Kidney glomerular epithelial cell (primary cell): ENCODE data around the gene KRTAP5-1.
"Not testable (repeated sequence)": the region's sequence is repeated elsewhere in the genome, so short reads cannot be mapped to it uniquely, and the experiment has no call there.

Experiments used
- DNase-seq: peaks from one replicate; lab custom pipeline; 2025; lab: John Stamatoyannopoulos, UW

Gene KRTAP5-1, protein sequence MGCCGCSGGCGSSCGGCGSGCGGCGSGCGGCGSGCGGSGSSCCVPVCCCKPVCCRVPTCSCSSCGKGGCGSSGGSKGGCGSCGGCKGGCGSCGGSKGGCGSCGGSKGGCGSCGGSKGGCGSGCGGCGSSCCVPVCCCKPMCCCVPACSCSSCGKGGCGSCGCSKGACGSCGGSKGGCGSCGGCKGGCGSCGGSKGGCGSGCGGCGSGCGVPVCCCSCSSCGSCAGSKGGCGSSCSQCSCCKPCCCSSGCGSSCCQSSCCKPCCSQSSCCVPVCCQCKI

DNA sequence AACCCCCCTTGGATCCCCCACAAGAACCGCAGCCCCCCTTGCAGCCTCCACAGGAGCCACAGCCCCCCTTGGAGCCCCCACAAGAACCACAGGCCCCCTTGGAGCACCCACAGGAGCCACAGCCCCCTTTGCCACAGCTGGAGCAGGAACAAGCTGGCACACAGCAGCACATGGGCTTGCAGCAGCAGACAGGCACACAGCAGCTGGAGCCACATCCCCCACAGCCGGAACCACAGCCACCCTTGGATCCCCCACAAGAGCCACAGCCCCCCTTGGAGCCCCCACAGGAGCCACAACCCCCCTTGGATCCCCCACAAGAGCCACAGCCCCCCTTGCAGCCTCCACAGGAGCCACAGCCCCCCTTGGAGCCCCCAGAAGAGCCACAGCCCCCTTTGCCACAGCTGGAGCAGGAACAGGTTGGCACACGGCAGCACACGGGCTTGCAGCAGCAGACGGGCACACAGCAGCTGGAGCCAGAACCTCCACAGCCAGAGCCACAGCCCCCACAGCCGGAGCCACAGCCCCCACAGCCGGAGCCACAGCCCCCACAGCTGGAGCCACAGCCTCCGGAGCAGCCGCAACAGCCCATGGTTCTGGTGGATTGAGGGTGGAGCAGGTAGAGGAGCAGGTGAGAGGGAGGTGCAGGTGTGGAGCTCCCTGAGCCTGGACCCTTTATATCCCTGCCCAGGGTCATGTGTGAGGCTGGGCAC is at the start of gene KRTAP5-1:
Gene KRTAP5-1, minus strand, starts transcription at position 623 of the 710 bp plus-strand sequence. Its CDS starts 34 bp downstream, at position 589.
- not testable (repeated sequence) for DNase-seq

DNA sequence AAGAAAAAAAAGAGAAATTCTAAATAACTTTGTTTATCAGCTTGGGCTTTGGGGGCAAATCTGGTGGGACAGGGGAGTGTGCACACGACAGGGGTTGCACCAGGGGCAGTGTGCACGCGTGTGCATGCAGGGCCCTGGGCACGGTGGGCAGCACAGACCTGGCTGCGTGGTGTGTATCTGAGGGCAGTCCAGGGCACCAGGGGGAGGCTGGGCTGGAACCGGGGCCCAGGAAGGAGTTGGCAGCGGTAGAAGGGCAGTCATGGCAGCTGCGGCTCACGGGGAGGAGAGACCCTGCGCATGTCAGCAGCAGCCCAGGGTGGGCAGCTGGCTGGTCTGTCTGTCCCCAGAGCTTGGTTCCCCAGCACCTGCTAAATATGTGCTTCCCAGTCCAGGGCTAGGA is 48.8 kb upstream of the KRTAP5-1 start:
- DNase-seq: no peak

DNA sequence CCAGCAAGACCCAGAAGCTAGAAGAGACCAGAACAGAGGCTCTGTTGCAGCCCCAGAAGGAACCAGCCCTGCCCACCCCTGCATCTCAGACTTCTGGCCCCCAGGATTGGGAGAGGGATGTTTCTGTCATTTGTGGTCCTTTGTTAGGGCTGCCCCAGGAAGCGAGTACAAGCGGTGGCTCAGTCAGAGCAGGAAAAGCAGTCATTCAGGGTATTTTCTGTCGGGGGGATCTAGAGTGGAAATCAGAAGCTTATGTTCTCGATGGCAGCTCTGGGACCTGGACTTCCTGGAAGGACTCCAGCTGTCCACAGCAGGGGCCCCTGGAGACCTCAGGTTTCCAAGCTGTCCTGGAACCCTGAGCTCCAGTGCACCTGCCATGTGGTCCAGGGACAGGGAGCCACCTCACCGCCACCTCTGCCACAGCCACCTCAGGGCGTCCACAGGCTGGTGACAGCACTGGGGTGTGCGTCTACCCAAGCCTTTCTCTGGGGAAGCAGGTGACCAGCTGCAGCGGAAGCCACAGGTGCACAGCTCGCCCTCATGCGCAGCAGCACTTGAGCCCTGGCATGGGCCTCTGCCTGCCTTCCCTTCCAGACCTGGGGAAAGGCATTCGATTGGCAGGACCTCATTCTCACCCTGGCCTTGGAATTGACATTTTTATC is 47.1 kb upstream of the KRTAP5-1 start:
- no peak for DNase-seq

DNA sequence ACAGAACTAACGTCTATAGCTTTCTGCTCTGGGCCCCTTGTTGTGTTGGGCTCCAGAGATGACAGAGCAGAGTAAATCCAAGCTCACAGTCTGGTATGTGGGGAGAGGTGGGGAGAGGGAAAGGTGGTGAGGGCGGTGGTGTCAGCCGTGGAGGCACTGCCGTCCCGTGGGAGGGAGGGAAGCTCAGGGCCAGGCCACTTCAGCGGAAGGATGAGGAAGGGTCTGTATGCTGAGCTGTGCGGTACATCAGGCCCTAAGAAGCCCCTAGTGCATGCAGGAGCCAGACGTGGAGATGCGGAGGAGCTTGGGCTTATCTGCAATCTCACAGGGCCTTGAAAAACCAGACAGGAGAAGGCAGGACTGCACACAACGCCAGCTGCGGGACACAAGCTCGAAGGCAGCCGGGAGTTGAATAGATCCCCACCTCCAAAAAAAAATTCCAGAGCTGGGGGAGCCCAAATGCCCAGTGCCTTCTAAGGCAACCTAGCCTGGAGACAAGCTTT is 46.0 kb upstream of the KRTAP5-1 start:
- DNase-seq: no peak

DNA sequence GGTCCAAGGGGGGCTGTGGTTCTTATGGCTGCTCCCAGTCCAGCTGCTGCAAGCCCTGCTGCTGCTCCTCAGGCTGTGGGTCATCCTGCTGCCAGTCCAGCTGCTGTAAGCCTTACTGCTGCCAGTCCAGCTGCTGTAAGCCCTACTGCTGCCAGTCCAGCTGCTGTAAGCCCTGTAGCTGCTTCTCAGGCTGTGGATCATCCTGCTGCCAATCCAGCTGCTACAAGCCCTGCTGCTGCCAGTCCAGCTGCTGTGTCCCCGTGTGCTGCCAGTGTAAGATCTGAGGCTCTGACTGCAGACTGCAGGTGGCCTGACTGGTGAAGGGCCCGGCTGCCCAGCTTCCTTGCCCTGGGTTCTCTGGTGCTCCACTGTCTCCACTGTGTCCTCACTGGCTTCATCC is 45.2 kb upstream of the KRTAP5-1 start:
- no peak for DNase-seq

DNA sequence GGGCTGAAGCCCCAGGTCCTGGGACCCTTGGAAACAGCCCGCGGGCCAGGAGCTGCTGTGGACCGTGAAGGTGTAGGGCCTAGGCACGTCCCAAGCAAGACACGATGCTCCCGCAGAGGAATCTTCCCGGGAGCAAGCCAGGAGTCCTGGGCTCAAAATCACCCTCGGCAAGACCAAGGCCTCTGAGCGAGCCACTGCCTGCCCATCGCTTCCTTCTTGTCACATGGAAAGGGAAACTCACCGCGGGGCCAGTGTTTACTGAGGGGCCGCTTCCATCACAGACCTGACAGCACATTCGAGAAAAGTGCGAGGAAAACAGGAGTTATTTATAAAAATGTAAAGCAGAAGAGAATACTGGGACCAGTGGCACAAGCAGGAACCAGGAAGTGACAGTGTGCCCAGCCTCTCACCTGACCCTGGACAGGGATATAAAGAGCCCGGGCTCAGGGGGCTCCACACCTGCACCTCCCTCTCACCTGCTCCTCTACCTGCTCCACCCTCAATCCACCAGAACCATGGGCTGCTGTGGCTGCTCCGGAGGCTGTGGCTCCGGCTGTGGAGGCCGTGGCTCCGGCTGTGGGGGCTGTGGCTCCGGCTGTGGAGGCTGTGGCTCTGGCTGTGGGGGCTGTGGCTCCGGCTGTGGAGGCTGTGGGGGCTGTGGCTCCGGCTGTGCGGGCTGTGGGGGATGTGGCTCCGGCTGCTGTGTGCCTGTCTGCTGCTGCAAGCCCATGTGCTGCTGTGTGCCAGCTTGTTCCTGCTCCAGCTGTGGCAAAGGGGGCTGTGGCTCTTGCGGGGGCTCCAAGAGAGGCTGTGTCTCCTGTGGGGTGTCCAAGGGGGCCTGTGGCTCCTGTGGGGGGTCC is 44.5 kb upstream of the KRTAP5-1 start, which contains the start of gene KRTAP5-5:
Gene KRTAP5-5, plus strand, starts transcription at position 450 of the 860 bp plus-strand sequence. Its CDS starts 66 bp downstream, at position 516.
- DNase-seq: no peak

DNA sequence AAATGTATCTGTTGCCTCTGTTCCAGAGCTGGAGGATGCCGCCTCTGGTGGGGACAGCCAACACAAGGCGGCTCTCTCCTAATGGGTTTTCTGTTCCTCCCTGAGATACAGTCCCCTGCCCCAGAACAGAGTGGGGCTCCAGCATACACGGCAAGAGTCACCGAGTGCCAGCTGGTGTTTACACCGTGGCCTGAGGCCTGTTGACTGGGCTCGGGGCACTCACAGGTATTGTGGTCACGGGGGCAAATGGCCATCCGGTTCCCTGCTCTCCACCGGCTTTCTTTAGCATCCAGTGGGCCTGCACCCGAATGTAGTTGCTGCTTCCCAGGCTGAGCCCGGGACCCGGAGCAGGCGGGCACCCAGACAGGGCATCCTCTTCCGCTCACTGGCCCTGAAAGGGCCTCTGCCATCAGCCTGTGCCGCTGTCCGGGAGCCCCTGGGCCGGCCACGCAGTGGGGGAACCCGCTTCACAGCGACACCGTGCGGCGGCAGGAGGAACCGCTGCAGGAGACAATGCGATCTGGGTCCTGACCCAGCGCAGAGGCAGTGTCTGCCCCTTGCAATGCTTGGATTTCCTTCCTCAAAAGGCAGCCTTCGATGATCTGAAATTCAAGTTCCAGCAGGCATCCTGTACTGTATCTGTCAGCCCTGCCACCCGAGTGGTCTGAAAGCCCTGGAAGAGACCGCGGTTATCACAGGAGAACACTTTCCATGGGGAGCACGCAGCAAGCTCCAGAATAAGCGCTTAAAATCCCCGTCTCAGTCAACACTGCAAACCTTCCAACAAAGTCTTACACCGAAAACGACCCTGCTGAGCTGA is 43.6 kb upstream of the KRTAP5-1 start:
- no peak for DNase-seq

DNA sequence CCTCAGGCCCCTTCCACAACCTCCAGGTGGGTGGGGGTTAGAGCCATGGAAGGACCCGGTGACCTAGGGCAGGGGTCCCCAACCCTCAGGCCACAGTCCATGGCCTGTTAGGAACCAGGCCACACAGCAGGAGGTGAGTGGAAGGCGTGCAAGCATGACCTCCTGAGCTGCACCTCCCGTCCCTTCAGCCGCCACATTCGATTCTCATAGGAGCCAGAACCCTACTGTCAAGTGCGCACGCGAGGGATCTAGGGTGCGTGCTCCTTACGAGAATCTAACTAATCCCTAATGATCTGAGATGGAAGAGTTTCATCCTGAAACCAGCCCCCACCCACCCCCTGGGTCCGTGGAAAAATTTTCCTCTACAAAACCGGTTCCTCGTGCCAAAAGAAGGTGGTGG is 40.5 kb upstream of the KRTAP5-1 start:
- no peak for DNase-seq

DNA sequence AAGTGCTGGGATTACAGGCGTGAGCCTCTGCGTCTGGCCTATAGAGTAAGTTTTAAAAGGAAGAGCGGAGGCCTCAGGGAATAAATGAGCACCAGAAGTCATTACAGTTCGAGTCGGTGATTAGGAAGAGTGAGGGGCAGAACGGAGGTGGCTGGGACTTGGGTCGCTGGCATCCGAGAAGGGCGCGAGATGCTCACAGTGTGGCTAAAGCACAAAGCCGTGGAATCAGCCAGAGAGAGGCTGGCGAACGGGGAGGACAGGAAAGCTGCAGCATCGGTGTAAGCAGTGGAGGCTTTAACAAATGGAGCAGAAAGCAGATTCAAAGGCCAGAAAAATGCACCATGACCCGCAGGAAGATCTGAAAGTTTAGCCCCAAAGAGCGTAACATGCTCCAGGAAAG is 39.5 kb upstream of the KRTAP5-1 start:
- DNase-seq: no peak

DNA sequence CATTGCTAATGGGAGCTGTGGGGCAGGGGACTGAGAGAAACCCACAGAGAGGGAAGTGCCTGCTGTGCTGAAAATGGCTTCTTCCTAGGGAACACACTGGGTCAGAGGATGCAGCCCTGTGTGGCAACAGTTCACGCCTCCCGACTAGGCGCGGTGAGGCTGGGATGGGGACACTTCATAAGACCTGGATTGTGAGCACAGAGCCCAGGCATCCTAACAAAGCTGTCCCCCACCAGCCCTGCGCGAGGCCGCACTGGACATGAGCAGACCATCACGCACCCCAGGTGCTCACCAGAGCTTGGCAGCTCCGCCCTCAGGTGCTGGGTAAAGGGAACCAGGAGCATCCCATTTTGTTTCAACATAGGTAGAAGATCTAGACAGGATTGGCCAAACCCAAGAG is 38.6 kb upstream of the KRTAP5-1 start:
- no peak for DNase-seq

DNA sequence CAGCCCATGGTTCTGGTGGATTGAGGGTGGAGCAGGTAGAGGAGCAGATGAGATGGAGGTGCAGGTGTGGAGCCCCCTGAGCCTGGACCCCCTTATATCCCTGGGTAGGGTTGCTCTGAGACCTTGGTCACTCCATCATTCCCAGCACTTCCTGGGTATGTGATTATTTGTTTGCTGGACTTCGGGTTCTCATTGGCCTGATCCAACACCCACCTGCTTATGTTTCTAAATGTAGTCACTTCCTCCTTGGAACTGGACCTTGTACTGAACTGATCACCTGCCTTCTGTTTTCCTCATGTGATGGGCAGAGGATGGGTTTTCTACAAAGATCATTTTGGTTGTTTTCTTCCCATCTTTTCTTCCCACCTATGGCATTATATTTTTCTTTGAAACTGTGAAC is 37.0 kb upstream of the KRTAP5-1 start, which contains the start of gene KRTAP5-4:
Gene KRTAP5-4, minus strand, starts transcription at position 53 of the 400 bp plus-strand sequence. Its CDS starts 45 bp downstream, at position 8.
- DNase-seq: no peak

DNA sequence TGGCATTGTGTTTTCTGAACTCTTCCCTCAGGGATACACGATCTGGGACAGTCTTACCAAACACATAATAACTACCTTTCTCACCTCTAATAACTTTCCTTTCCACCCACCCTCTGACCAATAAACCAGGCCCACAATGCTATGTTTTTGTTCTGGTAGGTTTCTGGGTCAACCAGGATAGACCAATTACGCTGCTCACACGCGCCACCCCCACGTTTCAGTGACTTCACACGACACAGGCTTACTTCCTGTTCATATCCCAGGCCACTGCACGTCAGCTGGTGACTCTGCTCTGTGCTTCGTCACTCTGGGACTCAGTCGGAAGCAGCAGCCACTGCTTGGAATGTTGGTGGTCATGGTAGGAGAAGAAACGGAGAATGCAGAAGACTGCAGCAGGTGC is 34.4 kb upstream of the KRTAP5-1 start:
- no peak for DNase-seq

DNA sequence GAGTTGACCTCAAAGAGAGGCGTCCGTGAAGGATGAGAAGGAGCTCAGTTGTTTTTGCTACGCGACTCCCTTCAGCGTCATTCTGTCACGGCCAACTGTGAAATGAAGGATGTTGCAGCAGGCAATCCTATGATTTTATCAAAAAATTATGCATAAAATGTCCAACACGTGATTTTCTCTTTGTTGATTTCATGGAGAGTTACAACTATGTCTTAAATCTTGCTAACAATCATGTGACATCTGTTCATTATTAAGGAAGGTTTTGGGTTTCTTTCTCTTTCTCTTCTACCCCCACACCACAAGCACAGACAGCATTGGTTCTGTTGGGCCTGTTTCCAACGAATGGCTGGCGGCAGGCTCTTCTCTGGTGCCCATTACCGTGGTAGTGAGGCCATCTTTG is 33.1 kb upstream of the KRTAP5-1 start:
- DNase-seq: no peak

DNA sequence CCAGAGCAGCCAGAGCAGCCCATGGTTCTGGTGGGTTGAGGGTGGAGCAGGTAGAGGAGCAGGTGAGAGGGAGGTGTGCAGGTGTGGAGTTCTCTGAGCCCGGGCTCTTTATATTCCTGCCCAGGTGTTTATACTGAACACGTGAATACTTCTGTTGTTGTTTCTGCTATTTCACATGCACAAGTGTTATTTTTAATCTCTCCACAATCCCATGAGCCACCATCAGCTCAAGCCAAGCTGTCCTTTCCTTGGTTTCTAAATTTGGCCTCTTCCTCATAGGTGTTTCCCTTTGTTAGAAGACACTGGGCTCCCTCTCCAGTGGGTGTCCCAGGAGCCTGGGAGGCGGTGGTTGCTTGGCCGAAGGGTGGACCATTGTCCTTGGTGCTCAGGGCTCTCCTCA is 23.3 kb upstream of the KRTAP5-1 start, which contains the start of gene KRTAP5-3:
Gene KRTAP5-3, minus strand, starts transcription at position 101 of the 400 bp plus-strand sequence. Its CDS starts 78 bp downstream, at position 23.
- DNase-seq: no peak

DNA sequence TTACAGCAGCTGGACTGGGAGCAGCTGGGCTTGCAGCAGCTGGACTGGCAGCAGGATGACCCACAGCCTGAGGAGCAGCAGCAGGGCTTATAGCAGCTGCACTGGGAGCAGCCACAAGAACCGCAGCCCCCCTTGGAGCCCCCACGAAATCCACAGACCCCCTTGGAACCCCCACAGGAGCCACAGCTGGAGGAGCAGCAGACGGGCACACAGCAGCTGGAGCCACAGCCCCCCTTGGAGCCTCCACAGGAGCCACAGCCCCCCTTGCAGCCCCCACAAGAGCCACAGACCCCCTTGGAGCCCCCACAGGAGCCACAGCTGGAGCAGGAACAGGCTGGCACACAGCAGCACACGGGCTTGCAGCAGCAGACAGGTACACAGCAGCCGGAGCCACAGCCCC is 22.8 kb upstream of the KRTAP5-1 start:
- DNase-seq: not testable (repeated sequence)

DNA sequence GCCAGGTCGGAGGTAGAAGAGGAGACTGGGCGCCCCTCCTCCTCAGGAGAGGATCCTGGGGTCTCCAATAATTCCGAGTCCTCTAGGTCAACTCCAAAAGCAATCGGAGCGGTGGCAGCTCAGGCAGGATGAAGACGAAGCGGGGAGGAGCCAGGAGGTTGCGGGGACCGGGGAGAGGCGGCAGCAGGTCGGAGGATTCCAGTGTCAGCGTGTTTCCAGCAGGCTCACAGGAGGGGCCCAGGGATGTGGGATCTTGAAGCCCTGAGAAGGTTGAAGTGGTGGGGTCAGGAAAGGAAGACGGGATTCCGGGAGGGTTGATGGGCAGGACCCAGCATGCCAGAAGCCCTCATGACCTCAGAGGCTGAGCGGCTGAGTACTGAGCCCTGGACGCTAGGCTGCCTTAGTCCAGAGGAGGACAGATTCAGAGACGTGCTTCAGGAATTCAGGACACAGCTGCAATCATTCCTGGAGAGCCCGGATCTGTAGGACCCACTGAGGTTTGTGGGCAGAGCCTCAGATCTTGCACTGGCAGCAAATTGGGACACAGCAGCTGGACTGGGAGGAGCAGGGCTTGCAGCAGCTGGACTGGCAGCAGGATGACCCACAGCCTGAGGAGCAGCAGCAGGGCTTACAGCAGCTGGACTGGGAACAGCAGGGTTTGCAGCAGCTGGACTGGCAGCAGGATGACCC is 22.2 kb upstream of the KRTAP5-1 start:
- DNase-seq: not testable (repeated sequence)

DNA sequence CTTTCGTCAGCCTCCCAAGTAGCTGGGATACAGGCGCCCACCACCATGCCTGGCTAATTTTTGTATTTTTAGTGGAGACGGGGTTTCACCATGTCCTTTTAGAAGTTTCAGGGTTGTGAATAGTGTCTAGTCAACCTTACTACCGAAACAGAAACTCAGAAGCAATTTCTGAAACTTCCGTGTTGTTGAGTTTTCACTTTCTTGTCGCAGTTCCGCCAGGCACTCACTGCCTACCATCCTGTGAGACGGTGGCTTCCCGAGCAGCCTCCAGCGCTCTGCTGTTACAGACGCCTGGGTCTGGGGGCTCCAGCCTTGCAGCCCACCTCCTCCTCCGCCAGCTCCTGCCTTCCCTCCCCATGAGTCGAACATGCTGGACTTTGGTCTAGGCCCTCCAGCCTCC is 20.8 kb upstream of the KRTAP5-1 start:
- not testable (repeated sequence) for DNase-seq

DNA sequence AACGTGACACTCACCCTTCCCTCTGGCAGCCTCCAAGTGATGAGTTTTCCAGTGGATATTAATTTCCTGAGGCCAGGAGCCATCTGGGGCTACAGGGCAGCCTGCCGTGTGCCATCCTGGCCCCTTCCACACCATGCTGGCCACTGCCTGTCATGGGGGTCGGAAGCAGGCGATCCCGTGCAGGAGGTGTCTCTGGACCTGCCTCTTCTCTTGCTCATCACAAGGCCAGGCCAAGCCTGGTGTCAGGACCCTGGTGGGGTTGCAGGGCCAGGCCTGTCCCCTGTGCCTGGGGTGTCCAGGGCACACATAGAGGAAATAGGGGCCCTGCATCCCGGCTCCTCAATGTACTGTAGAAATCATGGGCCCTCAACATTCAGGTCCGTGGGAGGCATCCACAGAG is 19.6 kb upstream of the KRTAP5-1 start:
- DNase-seq: no peak

DNA sequence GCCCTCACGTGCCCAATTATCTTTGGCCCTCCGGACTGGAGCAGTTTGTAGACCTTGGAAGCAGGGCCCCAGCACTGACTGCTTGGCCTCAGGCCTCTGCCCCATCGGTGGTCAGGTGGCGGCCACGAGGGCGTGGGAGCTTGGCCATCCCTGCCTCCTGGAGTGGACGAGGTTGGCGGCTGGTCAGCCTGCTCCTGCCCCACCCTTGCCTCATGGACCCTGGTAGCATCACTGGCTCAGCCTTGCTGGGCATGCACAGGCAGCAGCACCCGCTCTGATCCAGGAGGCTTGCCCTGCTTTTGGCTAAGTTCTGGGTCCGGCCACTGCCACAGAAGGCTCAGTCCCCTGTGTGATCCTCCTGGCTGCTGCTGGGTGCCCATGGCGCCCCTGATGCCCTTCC is 19.1 kb upstream of the KRTAP5-1 start:
- DNase-seq: no peak

DNA sequence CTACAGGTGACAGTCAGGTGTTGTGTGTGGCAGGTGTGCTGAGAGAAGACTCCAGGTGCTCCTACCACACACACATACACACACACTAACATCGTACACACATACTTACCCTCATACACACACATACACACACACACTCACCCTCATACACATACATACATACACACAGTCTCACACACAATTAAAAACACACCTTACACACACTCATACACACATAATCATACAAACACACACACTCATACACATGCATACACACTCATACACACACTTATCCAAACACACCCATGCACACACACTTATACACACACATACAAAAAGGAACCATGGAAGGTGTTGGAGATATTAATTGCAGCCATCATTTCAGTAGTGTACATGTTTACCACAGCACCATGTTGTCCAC is 18.5 kb upstream of the KRTAP5-1 start:
- no peak for DNase-seq
